ENCODE results near the gene MORC2. TPM values are rescaled to one million over a fixed set of nuclear protein-coding genes. Genes with fewer than 3 reads are reported as not detected.

The MORC2 gene
- total and polyA plus RNA-seq, 9 of the 15 experiments (the other 6 are each of a cell fraction or from before 2014, with no cell fraction given), result 3.3 to 34.7 (median 16.7) TPM

- TF ChIP-seq, protein P1, sequence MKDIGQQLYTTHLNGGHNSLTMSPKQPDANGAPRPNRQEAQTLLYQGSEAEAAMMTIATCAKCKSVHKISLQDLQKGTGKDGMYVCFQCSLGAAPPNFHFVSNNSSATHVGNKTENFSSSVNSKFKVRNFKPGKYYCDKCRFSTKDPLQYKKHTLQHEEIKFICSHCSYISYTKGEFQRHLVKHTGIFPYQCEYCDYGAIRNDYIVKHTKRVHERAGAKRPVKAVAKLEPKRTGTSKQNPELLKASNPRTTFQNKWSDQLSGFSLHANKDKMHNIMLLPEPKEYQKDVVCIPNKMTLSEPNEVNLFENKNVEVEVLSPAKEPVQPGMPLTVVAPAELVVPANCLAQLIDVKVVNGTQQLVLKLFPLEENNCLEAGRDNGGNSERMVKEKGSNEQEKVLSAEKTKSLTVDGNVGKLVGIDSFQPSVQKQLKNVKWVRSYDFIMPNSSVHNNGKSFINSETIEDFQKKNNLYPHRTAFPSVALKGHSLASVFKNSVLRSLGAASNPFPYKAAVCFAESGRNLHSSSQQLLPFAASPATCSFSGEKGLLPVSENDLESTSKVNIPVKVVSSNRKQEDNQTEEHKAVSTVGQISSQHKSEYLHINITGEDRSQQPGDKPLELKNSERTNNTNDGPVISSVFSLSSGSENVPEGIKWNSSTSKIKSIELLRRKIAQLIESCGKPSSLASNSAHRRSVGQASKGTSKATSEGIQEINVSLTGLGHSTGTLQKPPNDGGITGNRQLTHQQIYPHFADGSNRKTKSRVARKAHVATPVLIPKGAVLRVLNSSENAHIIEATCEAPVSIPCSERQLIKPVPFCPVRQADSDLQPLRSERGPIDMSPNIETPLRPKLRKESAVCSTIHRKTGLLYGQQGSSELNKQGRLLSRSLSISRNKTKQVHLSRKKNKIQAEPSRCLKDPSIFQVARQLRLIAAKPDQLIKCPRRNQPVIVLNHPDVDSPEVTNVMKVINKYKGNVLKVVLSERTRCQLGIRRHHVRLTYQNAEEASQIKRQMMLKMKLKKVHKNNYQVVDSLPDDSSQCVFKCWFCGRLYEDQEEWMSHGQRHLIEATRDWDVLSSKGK (CRISPR knock-in tag; IDR thresholded peaks at IDR 0.05), result no peak
- TF ChIP-seq, protein P2, sequence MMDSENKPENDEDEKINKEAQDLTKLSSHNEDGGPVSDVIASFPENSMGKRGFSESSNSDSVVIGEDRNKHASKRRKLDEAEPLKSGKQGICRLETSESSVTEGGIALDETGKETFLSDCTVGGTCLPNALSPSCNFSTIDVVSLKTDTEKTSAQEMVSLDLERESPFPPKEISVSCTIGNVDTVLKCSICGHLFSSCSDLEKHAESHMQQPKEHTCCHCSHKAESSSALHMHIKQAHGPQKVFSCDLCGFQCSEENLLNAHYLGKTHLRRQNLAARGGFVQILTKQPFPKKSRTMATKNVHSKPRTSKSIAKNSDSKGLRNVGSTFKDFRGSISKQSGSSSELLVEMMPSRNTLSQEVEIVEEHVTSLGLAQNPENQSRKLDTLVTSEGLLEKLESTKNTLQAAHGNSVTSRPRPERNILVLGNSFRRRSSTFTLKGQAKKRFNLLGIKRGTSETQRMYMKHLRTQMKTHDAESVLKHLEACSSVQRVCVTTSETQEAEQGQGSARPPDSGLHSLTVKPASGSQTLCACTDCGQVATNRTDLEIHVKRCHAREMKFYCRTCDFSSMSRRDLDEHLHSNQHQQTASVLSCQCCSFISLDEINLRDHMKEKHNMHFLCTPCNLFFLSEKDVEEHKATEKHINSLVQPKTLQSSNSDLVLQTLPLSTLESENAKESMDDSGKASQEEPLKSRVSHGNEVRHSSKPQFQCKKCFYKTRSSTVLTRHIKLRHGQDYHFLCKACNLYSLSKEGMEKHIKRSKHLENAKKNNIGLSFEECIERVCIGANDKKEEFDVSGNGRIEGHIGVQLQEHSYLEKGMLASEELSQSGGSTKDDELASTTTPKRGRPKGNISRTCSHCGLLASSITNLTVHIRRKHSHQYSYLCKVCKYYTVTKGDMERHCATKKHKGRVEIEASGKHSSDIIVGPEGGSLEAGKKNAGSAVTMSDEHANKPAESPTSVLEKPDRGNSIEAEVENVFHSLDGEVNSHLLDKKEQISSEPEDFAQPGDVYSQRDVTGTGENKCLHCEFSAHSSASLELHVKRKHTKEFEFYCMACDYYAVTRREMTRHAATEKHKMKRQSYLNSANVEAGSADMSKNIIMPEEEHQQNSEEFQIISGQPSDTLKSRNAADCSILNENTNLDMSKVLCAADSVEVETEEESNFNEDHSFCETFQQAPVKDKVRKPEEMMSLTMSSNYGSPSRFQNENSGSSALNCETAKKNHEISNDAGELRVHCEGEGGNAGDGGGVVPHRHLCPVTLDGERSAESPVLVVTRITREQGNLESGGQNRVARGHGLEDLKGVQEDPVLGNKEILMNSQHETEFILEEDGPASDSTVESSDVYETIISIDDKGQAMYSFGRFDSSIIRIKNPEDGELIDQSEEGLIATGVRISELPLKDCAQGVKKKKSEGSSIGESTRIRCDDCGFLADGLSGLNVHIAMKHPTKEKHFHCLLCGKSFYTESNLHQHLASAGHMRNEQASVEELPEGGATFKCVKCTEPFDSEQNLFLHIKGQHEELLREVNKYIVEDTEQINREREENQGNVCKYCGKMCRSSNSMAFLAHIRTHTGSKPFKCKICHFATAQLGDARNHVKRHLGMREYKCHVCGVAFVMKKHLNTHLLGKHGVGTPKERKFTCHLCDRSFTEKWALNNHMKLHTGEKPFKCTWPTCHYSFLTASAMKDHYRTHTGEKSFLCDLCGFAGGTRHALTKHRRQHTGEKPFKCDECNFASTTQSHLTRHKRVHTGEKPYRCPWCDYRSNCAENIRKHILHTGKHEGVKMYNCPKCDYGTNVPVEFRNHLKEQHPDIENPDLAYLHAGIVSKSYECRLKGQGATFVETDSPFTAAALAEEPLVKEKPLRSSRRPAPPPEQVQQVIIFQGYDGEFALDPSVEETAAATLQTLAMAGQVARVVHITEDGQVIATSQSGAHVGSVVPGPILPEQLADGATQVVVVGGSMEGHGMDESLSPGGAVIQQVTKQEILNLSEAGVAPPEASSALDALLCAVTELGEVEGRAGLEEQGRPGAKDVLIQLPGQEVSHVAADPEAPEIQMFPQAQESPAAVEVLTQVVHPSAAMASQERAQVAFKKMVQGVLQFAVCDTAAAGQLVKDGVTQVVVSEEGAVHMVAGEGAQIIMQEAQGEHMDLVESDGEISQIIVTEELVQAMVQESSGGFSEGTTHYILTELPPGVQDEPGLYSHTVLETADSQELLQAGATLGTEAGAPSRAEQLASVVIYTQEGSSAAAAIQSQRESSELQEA (IDR thresholded peaks at IDR 0.05; ENCODE audit: low read depth), result no peak
- TF ChIP-seq KLF16 (IDR thresholded peaks at IDR 0.05) (no peak), GTF3C2 (IDR thresholded peaks at IDR 0.05; ENCODE audit: borderline replicate concordance, extremely low read depth, insufficient read length) (no peak), CBX8 (IDR thresholded peaks at IDR 0.05; ENCODE audit: borderline replicate concordance, extremely low read depth, low read depth, low read length, poor library complexity, severe bottlenecking) (no peak), SLC30A9 (CRISPR knock-in tag; IDR thresholded peaks at IDR 0.05) (no peak), POU5F1 (IDR thresholded peaks at IDR 0.05; ENCODE audit: borderline replicate concordance, low read depth, low read length, partially characterized antibody) (no peak), CHD4 (IDR thresholded peaks at IDR 0.05; ENCODE audit: insufficient read depth, insufficient replicate concordance, low read depth, low read length, poor library complexity, severe bottlenecking) (no peak), CHD1 (IDR thresholded peaks at IDR 0.05; ENCODE audit: low read length) (no peak)
Measured at GRCh38 chr22:30953206-30953605, 15.4 kb downstream of the MORC2 start (continued).

All from K562 (cell line).